ENCODE data around the gene CIITA.

Gene CIITA

DNA sequence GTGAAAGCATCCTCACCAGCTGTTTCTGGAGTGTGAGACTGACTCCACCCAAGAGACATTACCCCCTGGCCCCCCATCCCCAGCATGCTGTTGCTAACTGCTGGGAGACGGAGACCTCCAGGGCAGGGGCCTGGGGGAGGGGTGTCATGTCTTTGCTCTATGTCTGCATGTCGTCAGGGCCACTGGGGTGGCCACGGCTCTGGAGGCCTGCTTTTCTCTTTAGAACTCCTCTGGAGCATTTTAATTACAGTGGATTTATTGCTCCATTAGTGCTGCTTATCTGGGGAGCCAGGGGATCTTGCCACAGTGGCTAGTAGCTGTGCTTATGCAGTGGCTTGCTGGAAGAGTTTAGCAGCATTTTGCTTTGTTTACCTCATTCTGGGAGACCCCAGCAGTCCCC lies 99.6 kb downstream of the CIITA start:
- no peak for FAIRE-seq
- DNase-seq (ENCODE audit: insufficient read length, low spot score) = no peak

DNA sequence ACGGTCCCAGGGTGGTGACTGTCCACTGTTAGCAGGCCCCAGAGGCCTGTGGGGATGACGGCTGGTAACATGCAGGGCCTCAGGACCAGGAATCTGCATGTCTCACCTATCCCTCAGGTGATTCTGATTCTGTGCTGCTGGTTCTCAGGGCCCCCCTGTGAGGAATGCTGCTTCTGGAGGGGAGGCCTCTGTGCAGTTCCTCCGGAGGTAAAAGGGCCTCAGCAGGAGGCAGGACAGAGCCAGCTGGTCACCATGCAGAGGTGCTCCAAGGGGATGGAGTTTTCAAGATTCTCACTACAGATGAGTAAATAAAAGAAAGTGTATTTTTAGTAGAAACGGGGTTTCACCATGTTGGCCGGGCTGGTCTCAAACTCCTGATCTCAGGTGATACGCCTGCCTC lies 101.1 kb downstream of the CIITA start:
- FAIRE-seq (no peak), DNase-seq (ENCODE audit: insufficient read length, low spot score) (no peak)

DNA sequence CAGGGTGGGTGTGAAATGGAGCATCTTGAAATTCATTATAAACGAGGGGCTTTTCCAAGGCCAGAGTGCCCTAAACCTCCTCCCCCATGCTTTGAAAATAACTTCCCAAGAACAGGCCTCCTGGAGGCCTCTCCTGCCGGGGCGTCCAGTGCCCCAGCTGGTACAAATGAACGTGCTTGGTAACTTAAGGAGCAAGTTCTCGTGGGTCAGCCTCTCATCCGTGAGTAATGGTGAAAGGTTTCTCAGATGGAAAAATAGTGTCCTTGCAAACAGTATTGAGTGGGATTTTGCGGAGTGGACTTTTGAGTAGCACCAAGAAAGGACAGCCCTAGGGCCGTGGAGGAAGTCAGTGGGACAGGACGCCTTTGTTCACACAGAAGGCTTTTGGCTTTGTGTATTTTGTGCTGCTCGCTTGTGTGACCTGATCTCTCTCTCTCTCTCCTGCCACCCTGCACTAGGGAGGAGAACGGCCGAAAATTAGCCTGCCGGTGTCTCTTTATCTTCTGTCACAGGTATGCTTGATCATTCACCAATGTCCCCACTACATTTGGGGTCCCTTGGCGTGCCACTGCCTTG lies 102.0 kb downstream of the CIITA start:
- DNase-seq (ENCODE audit: insufficient read length, low spot score) = no peak
- FAIRE-seq = no peak

DNA sequence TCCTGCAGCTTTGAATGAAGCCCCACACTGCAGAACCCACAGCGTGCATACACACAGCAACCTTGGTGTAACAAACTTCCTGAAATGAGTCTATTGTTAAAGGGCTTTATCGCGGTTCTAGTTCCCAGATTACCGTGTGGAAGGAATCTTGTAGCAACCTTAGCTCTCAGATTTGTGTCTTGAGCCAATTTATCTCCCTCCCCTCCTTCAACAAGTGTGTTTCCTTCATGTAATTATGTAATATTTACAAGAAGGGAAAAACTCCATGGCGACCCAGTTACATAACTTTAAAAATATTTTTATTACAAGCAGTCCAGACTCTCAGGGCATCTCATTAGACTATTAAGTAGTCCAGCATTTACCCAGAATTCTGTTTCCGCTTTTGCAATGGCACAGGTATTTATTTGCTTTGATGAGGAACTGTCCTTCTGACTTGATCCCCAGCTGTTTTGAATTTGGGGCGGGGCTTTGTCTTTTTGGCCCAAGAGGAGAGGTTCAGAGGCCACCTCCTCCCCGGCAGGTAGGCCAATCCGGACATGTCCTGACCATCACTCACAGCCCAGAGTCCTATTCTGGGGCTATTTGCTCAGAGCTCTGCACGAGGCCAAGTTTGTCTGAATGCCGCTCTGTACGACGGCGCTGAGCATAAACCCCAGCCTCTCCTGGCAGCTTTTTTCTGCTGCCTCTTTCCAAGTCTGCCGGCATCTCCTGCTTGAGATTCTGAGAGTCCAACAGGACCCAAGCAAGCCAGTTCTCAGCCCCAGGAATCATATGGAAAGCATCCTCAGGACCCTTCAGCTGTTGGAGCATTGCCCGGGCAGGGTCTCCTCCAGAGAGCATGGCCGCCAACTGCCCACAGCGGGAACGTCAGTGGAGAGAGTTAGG lies 103.0 kb downstream of the CIITA start:
- no peak for FAIRE-seq
- no peak for DNase-seq (ENCODE audit: insufficient read length, low spot score)

DNA sequence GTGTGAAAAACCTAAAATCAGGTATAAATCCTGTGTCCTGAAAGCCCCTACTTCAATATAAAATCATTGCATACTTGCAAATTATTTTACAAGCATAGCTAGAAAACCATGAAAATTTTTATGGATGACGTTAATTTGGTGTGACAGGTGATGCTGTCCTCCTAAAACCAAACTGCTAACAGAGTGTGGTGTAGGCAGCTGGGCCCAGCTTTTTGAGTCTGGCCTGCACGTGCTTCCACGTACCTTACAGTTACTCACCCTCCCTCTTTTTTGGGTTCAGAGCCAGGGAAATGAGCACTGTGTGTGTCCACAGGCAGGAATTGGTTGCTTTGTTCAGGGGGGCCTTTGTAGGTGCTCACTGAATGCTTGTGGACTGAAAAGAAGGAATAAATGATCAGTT lies 103.8 kb downstream of the CIITA start:
- DNase-seq (ENCODE audit: insufficient read length, low spot score) (no peak), FAIRE-seq (no peak)

DNA sequence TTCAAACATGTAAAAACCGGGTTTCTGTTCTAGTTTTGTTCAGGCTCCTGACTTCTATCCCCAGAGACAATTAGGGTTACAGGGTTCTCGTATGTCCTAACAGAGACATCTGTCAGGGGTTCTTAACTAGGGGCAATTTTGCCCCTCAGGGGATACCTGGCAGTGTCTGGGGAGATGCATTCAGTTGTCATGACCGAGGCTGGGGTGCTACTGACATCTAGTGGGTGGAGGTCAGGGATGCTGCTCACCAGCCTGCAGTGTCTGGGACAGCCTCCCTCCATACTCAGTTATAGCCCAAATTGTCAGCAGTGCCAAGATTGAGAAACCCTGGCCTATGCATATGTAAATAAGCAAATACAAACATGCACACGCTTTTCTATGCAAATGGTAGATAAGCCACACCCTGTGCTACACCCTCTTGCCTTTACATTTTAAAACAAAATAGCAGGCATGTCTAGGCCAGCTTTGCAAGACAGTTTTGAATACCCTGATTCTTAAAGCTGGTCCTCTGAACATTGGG lies 104.8 kb downstream of the CIITA start:
- DNase-seq (ENCODE audit: insufficient read length, low spot score) (peak; percentile 54), FAIRE-seq (peak; percentile 94)

DNA sequence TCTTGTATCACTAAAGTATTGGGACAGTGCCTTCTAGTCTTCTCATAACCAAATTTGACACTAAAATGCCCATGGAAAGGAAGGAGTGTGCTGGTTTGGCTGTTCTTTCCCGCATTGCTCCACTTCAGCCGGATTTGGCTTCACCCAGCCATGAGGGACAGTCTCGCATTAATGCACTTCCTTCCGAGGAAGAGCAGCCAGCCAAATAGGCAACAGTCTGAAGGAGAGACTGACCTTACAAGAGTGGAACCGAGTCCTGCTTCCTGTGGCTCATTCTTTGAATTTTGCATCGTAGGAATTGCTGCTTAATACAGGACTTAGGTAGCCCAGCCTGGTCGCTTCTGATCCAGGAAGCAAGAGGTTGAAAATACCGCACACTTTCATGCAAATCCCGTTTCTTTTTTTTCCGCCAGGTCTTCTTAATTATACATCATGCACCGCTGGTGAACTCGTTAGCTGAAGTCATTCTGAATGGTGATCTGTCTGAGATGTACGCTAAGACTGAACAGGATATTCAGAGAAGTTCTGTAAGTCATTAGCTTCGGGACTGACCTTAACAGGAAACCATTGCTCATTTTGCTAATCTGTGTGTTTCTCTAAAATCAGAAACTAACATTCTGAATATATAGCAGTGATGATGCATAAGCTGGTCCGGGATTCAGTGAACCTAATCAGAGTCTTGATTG lies 105.6 kb downstream of the CIITA start:
- FAIRE-seq = peak; percentile 86
- DNase-seq (ENCODE audit: insufficient read length, low spot score) = no peak

DNA sequence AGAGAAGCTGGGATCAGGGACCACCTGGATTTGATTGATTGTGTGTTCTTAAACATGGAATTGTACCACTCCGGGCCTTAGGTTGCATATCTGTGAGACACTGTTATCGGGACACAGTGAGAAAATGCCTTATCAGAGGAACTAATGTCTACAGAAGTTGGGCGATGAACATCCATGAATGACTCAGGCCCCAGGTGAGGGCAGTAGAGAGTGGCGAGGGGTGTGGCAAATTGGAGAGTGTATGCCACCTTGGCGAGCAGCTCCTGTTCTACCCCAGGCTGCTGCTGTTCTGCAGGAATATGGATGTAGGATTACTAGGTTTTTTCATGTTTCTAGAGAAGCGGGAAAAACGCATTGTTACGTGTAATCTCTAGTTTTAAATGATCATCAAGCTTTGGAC lies 106.2 kb downstream of the CIITA start:
- no peak for DNase-seq (ENCODE audit: insufficient read length, low spot score)
- peak; percentile 26 for FAIRE-seq

DNA sequence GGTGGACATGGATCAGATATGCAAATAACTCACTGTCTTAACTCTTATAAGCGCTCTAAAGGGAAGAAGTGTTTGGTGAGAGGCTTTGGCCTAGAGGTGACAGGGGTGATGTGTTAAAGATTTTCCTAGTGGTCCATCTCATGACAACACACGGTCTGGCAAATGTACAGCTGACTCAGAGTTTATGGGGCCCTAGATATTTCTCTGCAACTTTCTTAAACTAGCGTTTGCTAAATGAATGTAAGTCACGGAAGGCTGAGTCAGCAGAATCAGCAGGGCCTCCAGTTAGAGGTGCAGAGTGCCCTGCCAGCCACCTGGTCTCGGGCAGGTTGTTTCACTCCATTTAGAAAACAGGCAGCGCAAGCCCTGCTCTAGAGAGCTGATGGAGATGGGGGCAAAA lies 107.5 kb downstream of the CIITA start:
- FAIRE-seq (no peak), DNase-seq (ENCODE audit: insufficient read length, low spot score) (no peak)
